SU-DHL-6 (cell line): ENCODE results near the gene MCEE.

Experiments
- H2AFZ ChIP-seq: fragments of 200-600 bp; sonication (generic); 2 replicates; pipeline ENCODE4 v1.6.1; 2014; ENCODE audit warnings: low read depth, mild to moderate bottlenecking, moderate library complexity, mixed read lengths, antibody characterized with exemption, low read length; ENCODE audit not compliant: severe bottlenecking
- H3F3A ChIP-seq: fragments of 200-600 bp; shearing (Covaris generic); 2 replicates; pipeline ENCODE4 v1.6.0; 2016; ENCODE audit warnings: antibody characterized with exemption, mild to moderate bottlenecking; ENCODE audit not compliant: insufficient read depth
- H3K27ac ChIP-seq: fragments of 200-600 bp; sonication (generic); 2 replicates; pipeline ENCODE4 v1.5.1; 2016; ENCODE audit warnings: low read depth, mild to moderate bottlenecking, low read length, moderate library complexity, mixed read lengths
- H3K27me3 ChIP-seq: fragments of 200-600 bp; sonication (generic), shearing (Covaris generic); 2 replicates; pipeline ENCODE4 v1.6.0; 2014; ENCODE audit warnings: mild to moderate bottlenecking, low read length
- H3K36me3 ChIP-seq: fragments of 200-600 bp; sonication (generic); 2 replicates; pipeline ENCODE4 v1.6.1; 2014; ENCODE audit warnings: mild to moderate bottlenecking, low read length, mixed read lengths
- H3K4me2 ChIP-seq: fragments of 300-600, 200-600 bp; shearing (Covaris generic), sonication (generic); 2 replicates; pipeline ENCODE4 v1.6.0; 2014; ENCODE audit warnings: low read length, low read depth, mild to moderate bottlenecking; ENCODE audit not compliant: poor library complexity, severe bottlenecking
- H3K4me3 ChIP-seq: fragments of 200-600 bp; sonication (generic); 2 replicates; pipeline ENCODE4 v1.5.1; 2014; ENCODE audit warnings: antibody characterized with exemption, low read length, mild to moderate bottlenecking, mixed read lengths; ENCODE audit not compliant: insufficient read depth, poor library complexity, severe bottlenecking
- H3K79me2 ChIP-seq: fragments of 200-600 bp; sonication (generic); 2 replicates; pipeline ENCODE4 v1.6.1; 2014; ENCODE audit warnings: mild to moderate bottlenecking, low read length, moderate library complexity; ENCODE audit not compliant: insufficient read depth
- H3K9ac ChIP-seq: fragments of 200-600 bp; sonication (generic); 2 replicates; pipeline ENCODE4 v1.7.0; 2014; ENCODE audit warnings: mild to moderate bottlenecking, low read length
- H3K9me2 ChIP-seq: fragments of 200-600 bp; sonication (generic); replicated peaks from 2 replicates; pipeline ENCODE4 v1.6.1; 2014; ENCODE audit warnings: low read length; ENCODE audit not compliant: insufficient read depth
- H3K9me3 ChIP-seq: fragments of 200-600 bp; sonication (generic); 2 replicates; pipeline ENCODE4 v1.6.1; 2014; ENCODE audit warnings: low read length, mixed read lengths; ENCODE audit not compliant: insufficient read depth
- H4K20me1 ChIP-seq: fragments of 200-600 bp; sonication (generic); 2 replicates; pipeline ENCODE4 v1.6.1; 2014; ENCODE audit warnings: low read depth, mild to moderate bottlenecking, antibody characterized with exemption, low read length, moderate library complexity, mixed read lengths
- EZH2phosphoT487 ChIP-seq: fragments of 200-600 bp; sonication (generic), shearing (Covaris generic); conservative IDR thresholded peaks from 2 replicates; pipeline ENCODE4 v1.6.1; 2018; ENCODE audit warnings: mild to moderate bottlenecking, antibody characterized with exemption, low read length, moderate library complexity, mixed read lengths
- TF ChIP-seq, protein P1 (sequence below): fragments of 200-600 bp; sonication (generic); IDR thresholded peaks from one replicate; pipeline ENCODE4 v1.5.1; 2017; ENCODE audit warnings: antibody characterized with exemption, mild to moderate bottlenecking, low read length, moderate library complexity; ENCODE audit not compliant: insufficient read depth, poor library complexity, severe bottlenecking

The MCEE gene

GRCh38 chr2:71148506-71149063 lies 18.6 kb upstream of the MCEE start:
- no peaks in the 10 kb centered on the region for H4K20me1 ChIP-seq
- H3K27ac ChIP-seq: no peak overlapping the region
- no peak overlapping the region for H3K4me2 ChIP-seq
- TF ChIP-seq, protein P1, sequence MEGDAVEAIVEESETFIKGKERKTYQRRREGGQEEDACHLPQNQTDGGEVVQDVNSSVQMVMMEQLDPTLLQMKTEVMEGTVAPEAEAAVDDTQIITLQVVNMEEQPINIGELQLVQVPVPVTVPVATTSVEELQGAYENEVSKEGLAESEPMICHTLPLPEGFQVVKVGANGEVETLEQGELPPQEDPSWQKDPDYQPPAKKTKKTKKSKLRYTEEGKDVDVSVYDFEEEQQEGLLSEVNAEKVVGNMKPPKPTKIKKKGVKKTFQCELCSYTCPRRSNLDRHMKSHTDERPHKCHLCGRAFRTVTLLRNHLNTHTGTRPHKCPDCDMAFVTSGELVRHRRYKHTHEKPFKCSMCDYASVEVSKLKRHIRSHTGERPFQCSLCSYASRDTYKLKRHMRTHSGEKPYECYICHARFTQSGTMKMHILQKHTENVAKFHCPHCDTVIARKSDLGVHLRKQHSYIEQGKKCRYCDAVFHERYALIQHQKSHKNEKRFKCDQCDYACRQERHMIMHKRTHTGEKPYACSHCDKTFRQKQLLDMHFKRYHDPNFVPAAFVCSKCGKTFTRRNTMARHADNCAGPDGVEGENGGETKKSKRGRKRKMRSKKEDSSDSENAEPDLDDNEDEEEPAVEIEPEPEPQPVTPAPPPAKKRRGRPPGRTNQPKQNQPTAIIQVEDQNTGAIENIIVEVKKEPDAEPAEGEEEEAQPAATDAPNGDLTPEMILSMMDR: no peak
- TF ChIP-seq EZH2phosphoT487: no peak
- H3K36me3 ChIP-seq: peaks cover 27% of the 10 kb centered on the region; the same call in 1 of the 2 replicates
- H3K79me2 ChIP-seq: no peaks in the 10 kb centered on the region
- no peak overlapping the region for H2AFZ ChIP-seq
- H3K9ac ChIP-seq: no peak overlapping the region
- H3K9me2 ChIP-seq: no peaks in the 10 kb centered on the region
- no peaks in the 10 kb centered on the region for H3K9me3 ChIP-seq
- no peaks in the 10 kb centered on the region for H3F3A ChIP-seq
- H3K4me3 ChIP-seq: no peak overlapping the region
- no peaks in the 10 kb centered on the region for H3K27me3 ChIP-seq

DNA sequence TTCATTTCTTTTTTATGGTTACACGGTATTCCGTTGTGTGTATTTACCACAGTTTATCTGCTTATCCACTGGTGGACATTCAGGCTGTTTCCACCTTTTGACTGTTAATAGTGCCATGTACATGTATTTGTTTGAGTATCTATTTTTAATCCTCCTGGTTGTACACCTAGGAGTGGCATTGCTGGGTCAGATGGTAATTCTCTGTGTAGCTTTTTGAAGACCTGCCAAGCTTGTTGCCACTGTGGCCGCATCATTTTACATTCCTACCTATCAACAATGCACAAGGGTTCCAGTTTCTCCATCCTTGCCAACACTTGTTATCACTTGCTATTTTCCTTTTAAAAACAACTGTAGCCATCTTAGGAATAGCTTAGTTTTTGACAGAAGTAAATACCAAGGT lies 13.8 kb upstream of the MCEE start:
- H2AFZ ChIP-seq: no peak overlapping the region
- no peaks in the 10 kb centered on the region for H3K79me2 ChIP-seq
- TF ChIP-seq EZH2phosphoT487: no peak
- TF ChIP-seq, protein P1: no peak
- H3K9me3 ChIP-seq: no peaks in the 10 kb centered on the region
- H3F3A ChIP-seq: no peaks in the 10 kb centered on the region
- H3K36me3 ChIP-seq: peaks cover 27% of the 10 kb centered on the region; the same call in 1 of the 2 replicates
- H3K9me2 ChIP-seq: no peaks in the 10 kb centered on the region
- no peak overlapping the region for H3K27ac ChIP-seq
- no peaks in the 10 kb centered on the region for H3K27me3 ChIP-seq
- no peak overlapping the region for H3K9ac ChIP-seq
- H3K4me3 ChIP-seq: no peak overlapping the region
- no peak overlapping the region for H3K4me2 ChIP-seq
- H4K20me1 ChIP-seq: no peaks in the 10 kb centered on the region

- Histone ChIP-seq H3K27ac (no peak overlapping the region), H2AFZ (no peak overlapping the region), H3F3A (no peaks in the 10 kb centered on the region), H3K9ac (no peak overlapping the region), H3K9me3 (no peaks in the 10 kb centered on the region), H3K27me3 (no peaks in the 10 kb centered on the region), H3K4me3 (no peak overlapping the region), H3K9me2 (no peaks in the 10 kb centered on the region), H3K79me2 (peaks cover 19% of the 10 kb centered on the region), H3K4me2 (no peak overlapping the region), H4K20me1 (no peaks in the 10 kb centered on the region), H3K36me3 (peaks cover 32% of the 10 kb centered on the region)
- TF ChIP-seq EZH2phosphoT487: no peak
- TF ChIP-seq, protein P1: no peak
Observed at GRCh38 chr2:71136174-71136573, 6.1 kb upstream of the MCEE start.
